ENCODE results near the gene NOS1.
"Not testable (repeated sequence)": the region's sequence is repeated elsewhere in the genome, so short reads cannot be mapped to it uniquely, and the experiment has no call there.

NOS1 gene

GRCh38 chr12:117402363-117402762 lies 40.9 kb upstream of the NOS1 start:
- TF ChIP-seq, protein P1, sequence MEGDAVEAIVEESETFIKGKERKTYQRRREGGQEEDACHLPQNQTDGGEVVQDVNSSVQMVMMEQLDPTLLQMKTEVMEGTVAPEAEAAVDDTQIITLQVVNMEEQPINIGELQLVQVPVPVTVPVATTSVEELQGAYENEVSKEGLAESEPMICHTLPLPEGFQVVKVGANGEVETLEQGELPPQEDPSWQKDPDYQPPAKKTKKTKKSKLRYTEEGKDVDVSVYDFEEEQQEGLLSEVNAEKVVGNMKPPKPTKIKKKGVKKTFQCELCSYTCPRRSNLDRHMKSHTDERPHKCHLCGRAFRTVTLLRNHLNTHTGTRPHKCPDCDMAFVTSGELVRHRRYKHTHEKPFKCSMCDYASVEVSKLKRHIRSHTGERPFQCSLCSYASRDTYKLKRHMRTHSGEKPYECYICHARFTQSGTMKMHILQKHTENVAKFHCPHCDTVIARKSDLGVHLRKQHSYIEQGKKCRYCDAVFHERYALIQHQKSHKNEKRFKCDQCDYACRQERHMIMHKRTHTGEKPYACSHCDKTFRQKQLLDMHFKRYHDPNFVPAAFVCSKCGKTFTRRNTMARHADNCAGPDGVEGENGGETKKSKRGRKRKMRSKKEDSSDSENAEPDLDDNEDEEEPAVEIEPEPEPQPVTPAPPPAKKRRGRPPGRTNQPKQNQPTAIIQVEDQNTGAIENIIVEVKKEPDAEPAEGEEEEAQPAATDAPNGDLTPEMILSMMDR (IDR thresholded peaks at IDR 0.05; ENCODE audit: low read depth, low read length), result no peak
- no peak for DNase-seq (ENCODE audit: low read depth in 2 of 2)
- no peak overlapping the region for H3K4me3 ChIP-seq (replicated peaks in 1 of 2; ENCODE audit: low read depth in 2 of 2, low read length in 2 of 2)

DNA sequence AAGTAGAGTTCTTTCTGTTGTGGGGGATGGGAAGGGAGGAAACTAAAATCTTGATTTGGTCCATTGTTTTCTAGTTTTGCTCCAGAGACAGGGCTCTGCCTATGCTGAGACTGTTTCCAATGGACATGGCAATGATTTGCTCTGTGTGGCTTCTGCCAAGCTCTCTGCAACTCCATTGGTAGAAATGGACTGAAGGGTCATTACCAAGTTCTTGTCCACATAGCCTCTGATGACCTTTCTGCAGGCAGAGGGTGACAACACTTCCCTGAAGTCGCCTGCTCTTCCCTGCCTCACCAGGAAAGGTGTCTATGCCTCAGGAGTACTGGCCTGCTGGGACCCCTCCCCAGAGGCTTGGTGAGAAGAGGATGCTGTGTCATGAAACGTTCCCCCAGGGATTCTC lies 39.5 kb upstream of the NOS1 start:
- no peak for DNase-seq (ENCODE audit: low read depth in 2 of 2)
- H3K4me3 ChIP-seq (replicated peaks in 1 of 2; ENCODE audit: low read depth in 2 of 2, low read length in 2 of 2), result no peak overlapping the region
- TF ChIP-seq, protein P1 (IDR thresholded peaks at IDR 0.05; ENCODE audit: low read depth, low read length), result no peak

DNA sequence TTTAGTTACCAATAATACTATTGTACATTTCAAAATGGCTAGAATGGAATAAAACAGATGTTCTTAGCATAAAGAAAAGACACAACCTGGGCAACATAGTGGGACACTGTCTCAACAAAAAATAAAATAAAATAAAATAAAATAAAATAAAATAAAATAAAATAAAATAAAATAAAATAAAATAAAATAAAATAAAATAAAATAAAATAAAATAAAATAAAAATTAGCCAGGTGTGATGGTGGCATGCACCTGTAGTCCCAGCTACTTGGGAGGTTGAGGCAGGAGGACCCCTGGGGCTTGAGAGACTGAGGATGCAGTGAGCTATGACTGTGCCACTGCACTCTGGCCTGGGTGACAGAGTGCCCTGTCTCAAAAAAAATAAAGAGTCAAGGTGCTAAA lies 37.1 kb upstream of the NOS1 start:
- not testable (repeated sequence) for H3K4me3 ChIP-seq (replicated peaks in 1 of 2; ENCODE audit: low read depth in 2 of 2, low read length in 2 of 2); DNase-seq (ENCODE audit: low read depth in 2 of 2)

GRCh38 chr12:117395766-117396165 lies 34.3 kb upstream of the NOS1 start:
- H3K4me3 ChIP-seq (replicated peaks in 1 of 2; ENCODE audit: low read depth in 2 of 2, low read length in 2 of 2), result no peak overlapping the region
- TF ChIP-seq, protein P1 (IDR thresholded peaks at IDR 0.05; ENCODE audit: low read depth, low read length), result no peak
- no peak for DNase-seq (ENCODE audit: low read depth in 2 of 2)

GRCh38 chr12:117394491-117394890 lies 33.1 kb upstream of the NOS1 start:
- no peak overlapping the region for H3K4me3 ChIP-seq (replicated peaks in 1 of 2; ENCODE audit: low read depth in 2 of 2, low read length in 2 of 2)
- TF ChIP-seq, protein P1 (IDR thresholded peaks at IDR 0.05; ENCODE audit: low read depth, low read length), result no peak
- no peak for DNase-seq (ENCODE audit: low read depth in 2 of 2)

DNA sequence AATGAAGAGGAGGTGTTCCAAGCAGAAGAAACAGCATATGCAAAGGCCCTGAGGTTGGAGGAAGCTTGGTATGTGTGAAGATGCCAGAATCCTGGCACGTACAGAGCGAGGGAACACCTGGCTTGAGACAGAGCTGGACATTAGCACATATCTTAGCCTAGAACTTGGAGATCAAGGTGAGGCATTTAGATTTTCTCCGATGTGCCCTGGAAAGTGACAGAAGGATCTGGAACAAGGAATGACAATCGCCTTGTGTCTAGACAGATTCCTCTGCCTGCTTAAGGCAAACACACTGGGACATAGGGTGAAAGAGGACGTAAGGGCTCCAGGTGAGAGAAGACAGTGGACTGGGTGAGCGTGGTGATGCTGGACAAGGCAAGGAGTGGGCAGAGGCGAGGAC lies 32.2 kb upstream of the NOS1 start:
- no peak overlapping the region for H3K4me3 ChIP-seq (replicated peaks in 1 of 2; ENCODE audit: low read depth in 2 of 2, low read length in 2 of 2)
- TF ChIP-seq, protein P1 (IDR thresholded peaks at IDR 0.05; ENCODE audit: low read depth, low read length), result no peak
- no peak for DNase-seq (ENCODE audit: low read depth in 2 of 2)

DNA sequence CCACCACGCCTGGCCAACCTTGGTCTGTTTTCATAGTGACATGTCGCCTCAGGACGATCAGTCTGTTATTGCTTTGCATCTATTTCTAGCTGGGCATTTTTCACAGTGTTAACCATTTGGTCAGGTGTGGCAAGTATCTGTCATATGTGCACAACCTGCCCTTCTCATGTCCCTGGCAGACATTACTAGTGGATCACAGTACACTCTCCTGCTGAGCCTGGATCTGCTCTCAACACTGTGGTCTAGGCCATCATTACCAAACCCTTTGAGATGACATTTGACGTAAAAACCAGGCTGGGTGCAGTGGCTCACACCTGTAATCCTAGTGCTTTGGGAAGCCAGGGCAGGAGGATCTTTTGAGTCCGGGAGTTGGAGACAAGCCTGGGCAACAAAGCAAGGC lies 29.4 kb upstream of the NOS1 start:
- no peak for DNase-seq (ENCODE audit: low read depth in 2 of 2)
- no peak overlapping the region for H3K4me3 ChIP-seq (replicated peaks in 1 of 2; ENCODE audit: low read depth in 2 of 2, low read length in 2 of 2)
- TF ChIP-seq, protein P1 (IDR thresholded peaks at IDR 0.05; ENCODE audit: low read depth, low read length), result no peak

Measured in cardiac fibroblast (primary cell).